ENCODE results near the gene PLCB4.

Gene PLCB4

GRCh38 chr20:9389346-9389745 lies 320.5 kb downstream of the PLCB4 start:
- no peaks in the 10 kb centered on the region for H3K36me3 ChIP-seq (ENCODE audit: insufficient read depth, low read length)
- H3K9ac ChIP-seq (ENCODE audit: insufficient read length) = no peak overlapping the region
- H3K27ac ChIP-seq = no peak overlapping the region
- DNase-seq (ENCODE audit: low read depth, low spot score) = no peak
- no peak overlapping the region for H3K4me3 ChIP-seq
- H3K9me3 ChIP-seq (ENCODE audit: low read depth, low read length) = no peaks in the 10 kb centered on the region
- TF ChIP-seq POLR2AphosphoS5 (IDR thresholded peaks at IDR 0.05; ENCODE audit: borderline replicate concordance, low read depth, low read length) = no peak

DNA sequence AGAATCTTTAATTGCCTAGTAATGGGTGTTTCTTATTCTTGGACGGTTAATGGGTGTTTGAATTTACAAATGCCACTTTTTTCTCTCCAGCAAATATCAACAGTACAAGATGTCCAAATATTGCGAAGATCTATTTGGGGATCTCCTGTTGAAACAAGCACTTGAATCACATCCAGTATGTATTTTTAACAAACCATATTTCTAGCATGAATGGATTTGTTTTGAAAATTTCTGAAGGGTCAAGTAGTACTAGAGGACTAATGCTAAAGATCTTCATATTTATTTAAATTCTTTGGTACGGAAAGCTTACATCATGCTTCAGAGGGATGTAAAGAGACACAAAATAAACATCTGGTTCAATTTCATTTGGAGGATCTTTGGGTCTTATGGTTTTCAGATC lies 321.6 kb downstream of the PLCB4 start:
- Histone ChIP-seq H3K9me3 (ENCODE audit: low read depth, low read length) (no peaks in the 10 kb centered on the region), H3K4me3 (no peak overlapping the region), H3K27ac (no peak overlapping the region), H3K9ac (ENCODE audit: insufficient read length) (no peak overlapping the region), H3K36me3 (ENCODE audit: insufficient read depth, low read length) (no peaks in the 10 kb centered on the region)
- no peak for DNase-seq (ENCODE audit: low read depth, low spot score)
- TF ChIP-seq POLR2AphosphoS5 (IDR thresholded peaks at IDR 0.05; ENCODE audit: borderline replicate concordance, low read depth, low read length) = no peak
- no peak for TF ChIP-seq EZH2 (IDR thresholded peaks at IDR 0.05)
- TF ChIP-seq FOXP2 (optimal IDR thresholded peaks at IDR 0.05; ENCODE audit: control extremely low read depth, extremely low read length, insufficient read depth) = no peak

DNA sequence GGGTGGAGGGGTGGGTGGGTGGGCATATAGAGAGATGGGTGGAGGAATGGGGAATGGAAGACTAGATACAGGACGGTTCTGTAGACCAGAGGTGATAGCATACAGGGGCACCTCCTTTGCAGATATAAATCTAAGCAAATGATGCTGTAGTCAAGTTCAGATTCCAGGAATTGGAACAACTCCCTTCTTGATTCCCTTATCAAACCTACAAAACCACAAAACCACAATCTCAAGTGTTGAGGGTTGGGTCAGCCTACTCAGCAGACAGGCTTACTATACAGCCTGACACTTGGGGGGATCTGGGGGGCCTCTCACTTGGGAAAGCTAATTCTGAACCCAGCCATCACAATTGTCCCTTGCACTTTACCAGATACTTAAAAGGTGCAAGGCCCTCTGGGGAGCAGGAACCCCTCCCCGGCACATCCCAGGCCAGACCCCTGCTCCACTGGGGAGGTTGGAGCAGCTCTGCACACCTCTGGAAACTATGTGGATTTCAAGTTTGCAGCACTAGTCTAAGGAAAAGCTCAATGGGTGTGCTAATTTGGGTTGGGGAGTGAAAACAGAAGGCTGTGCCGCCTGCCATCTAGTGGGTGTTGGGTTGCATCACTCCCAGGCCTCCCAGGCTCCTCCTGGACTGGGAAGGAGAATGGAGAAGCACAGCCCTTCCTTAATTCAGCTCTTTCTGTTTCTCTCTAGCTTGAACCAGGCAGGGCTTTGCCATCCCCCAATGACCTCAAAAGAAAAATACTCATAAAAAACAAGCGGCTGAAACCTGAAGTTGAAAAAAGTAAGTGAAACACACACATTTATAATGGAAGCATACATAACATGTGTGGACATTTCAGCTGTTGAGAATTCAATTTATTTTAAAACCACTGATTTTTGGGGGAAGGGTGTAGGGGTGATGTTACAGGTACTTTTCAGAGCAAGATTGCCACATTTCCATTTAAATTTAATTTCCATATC lies 324.3 kb downstream of the PLCB4 start:
- Histone ChIP-seq H3K9ac (ENCODE audit: insufficient read length) (no peak overlapping the region), H3K4me3 (no peak overlapping the region), H3K36me3 (ENCODE audit: insufficient read depth, low read length) (no peaks in the 10 kb centered on the region), H3K27ac (no peak overlapping the region), H3K9me3 (ENCODE audit: low read depth, low read length) (no peaks in the 10 kb centered on the region)
- no peak for TF ChIP-seq POLR2AphosphoS5 (IDR thresholded peaks at IDR 0.05; ENCODE audit: borderline replicate concordance, low read depth, low read length)
- TF ChIP-seq EZH2 (IDR thresholded peaks at IDR 0.05) = no peak
- no peak for TF ChIP-seq FOXP2 (optimal IDR thresholded peaks at IDR 0.05; ENCODE audit: control extremely low read depth, extremely low read length, insufficient read depth)
- peak; percentile 50 for DNase-seq (ENCODE audit: low read depth, low spot score)

GRCh38 chr20:9395971-9396370 lies 327.1 kb downstream of the PLCB4 start:
- Histone ChIP-seq H3K9me3 (ENCODE audit: low read depth, low read length) (no peaks in the 10 kb centered on the region), H3K9ac (ENCODE audit: insufficient read length) (no peak overlapping the region), H3K4me3 (no peak overlapping the region), H3K27ac (no peak overlapping the region), H3K36me3 (ENCODE audit: insufficient read depth, low read length) (no peaks in the 10 kb centered on the region)
- DNase-seq (ENCODE audit: low read depth, low spot score) = peak; percentile 42
- TF ChIP-seq POLR2AphosphoS5 (IDR thresholded peaks at IDR 0.05; ENCODE audit: borderline replicate concordance, low read depth, low read length) (no peak), EZH2 (IDR thresholded peaks at IDR 0.05) (no peak), FOXP2 (optimal IDR thresholded peaks at IDR 0.05; ENCODE audit: control extremely low read depth, extremely low read length, insufficient read depth) (no peak)

DNA sequence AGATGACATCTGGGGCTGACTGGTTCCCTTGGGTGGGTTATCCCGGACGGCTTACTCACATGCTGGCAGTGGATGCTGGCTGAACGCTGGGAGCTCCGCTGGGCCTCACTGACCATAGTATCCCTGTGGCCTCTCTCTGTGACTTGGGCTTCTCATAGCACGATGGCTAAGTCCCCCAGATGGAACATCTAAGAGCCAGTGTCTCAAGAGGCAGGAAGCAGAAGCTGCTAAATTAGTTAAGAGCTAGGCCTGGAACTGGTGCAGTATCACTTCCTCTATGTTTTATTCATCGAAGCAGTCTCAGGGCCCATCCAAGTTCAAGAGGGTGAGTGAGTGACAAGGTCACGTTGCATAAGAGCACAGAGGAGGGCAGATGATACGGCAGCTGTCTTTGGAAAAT lies 329.0 kb downstream of the PLCB4 start:
- TF ChIP-seq POLR2AphosphoS5 (IDR thresholded peaks at IDR 0.05; ENCODE audit: borderline replicate concordance, low read depth, low read length) (no peak), EZH2 (IDR thresholded peaks at IDR 0.05) (no peak), FOXP2 (optimal IDR thresholded peaks at IDR 0.05; ENCODE audit: control extremely low read depth, extremely low read length, insufficient read depth) (no peak)
- Histone ChIP-seq H3K4me3 (no peak overlapping the region), H3K9me3 (ENCODE audit: low read depth, low read length) (no peaks in the 10 kb centered on the region), H3K9ac (ENCODE audit: insufficient read length) (no peak overlapping the region), H3K27ac (no peak overlapping the region), H3K36me3 (ENCODE audit: insufficient read depth, low read length) (no peaks in the 10 kb centered on the region)
- no peak for DNase-seq (ENCODE audit: low read depth, low spot score)

DNA sequence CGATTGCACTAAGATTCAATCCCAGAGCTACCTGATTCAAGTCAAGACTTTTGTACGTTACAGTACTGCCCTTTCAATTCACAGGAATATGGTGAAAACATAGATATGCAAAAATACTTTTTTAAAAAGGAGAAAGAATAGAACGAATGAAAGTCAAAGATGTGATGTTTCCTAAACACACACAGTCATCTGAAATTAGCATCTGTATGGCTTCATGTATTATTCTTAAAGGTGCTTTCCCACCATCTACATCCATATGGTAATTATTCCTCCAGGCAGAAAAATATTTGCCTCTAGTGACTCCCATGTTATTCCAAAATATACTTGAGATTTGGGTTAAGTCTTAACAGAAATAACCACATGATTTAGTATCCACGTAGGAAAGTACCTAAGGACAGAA lies 330.0 kb downstream of the PLCB4 start:
- Histone ChIP-seq H3K4me3 (no peak overlapping the region), H3K9ac (ENCODE audit: insufficient read length) (no peak overlapping the region), H3K9me3 (ENCODE audit: low read depth, low read length) (no peaks in the 10 kb centered on the region), H3K36me3 (ENCODE audit: insufficient read depth, low read length) (no peaks in the 10 kb centered on the region), H3K27ac (no peak overlapping the region)
- no peak for DNase-seq (ENCODE audit: low read depth, low spot score)
- TF ChIP-seq FOXP2 (optimal IDR thresholded peaks at IDR 0.05; ENCODE audit: control extremely low read depth, extremely low read length, insufficient read depth) (no peak), EZH2 (IDR thresholded peaks at IDR 0.05) (no peak), POLR2AphosphoS5 (IDR thresholded peaks at IDR 0.05; ENCODE audit: borderline replicate concordance, low read depth, low read length) (no peak)

- Histone ChIP-seq H3K9ac (ENCODE audit: insufficient read length) (no peak overlapping the region), H3K9me3 (ENCODE audit: low read depth, low read length) (no peaks in the 10 kb centered on the region), H3K36me3 (ENCODE audit: insufficient read depth, low read length) (no peaks in the 10 kb centered on the region), H3K27ac (no peak overlapping the region), H3K4me3 (no peak overlapping the region)
- TF ChIP-seq EZH2 (IDR thresholded peaks at IDR 0.05) (no peak), POLR2AphosphoS5 (IDR thresholded peaks at IDR 0.05; ENCODE audit: borderline replicate concordance, low read depth, low read length) (no peak), FOXP2 (optimal IDR thresholded peaks at IDR 0.05; ENCODE audit: control extremely low read depth, extremely low read length, insufficient read depth) (no peak)
- DNase-seq (ENCODE audit: low read depth, low spot score) = no peak
Observed at GRCh38 chr20:9399322-9399721, 330.4 kb downstream of the PLCB4 start.

- H3K4me3 ChIP-seq = no peak overlapping the region
- H3K9me3 ChIP-seq (ENCODE audit: low read depth, low read length) = no peaks in the 10 kb centered on the region
- no peak overlapping the region for H3K9ac ChIP-seq (ENCODE audit: insufficient read length)
- H3K27ac ChIP-seq = no peak overlapping the region
- DNase-seq (ENCODE audit: low read depth, low spot score) = no peak
- no peaks in the 10 kb centered on the region for H3K36me3 ChIP-seq (ENCODE audit: insufficient read depth, low read length)
- TF ChIP-seq POLR2AphosphoS5 (IDR thresholded peaks at IDR 0.05; ENCODE audit: borderline replicate concordance, low read depth, low read length) (no peak), FOXP2 (optimal IDR thresholded peaks at IDR 0.05; ENCODE audit: control extremely low read depth, extremely low read length, insufficient read depth) (no peak), EZH2 (IDR thresholded peaks at IDR 0.05) (no peak)
Observed at GRCh38 chr20:9400171-9401025, 331.5 kb downstream of the PLCB4 start.
